ENCODE results near the gene CSNK2A2. TPM values are rescaled to one million over a fixed set of nuclear protein-coding genes. Genes with fewer than 3 reads are reported as not detected.

The CSNK2A2 gene
- polyA plus RNA-seq, 1 donor from 2014 or later: 36.7 TPM

DNA sequence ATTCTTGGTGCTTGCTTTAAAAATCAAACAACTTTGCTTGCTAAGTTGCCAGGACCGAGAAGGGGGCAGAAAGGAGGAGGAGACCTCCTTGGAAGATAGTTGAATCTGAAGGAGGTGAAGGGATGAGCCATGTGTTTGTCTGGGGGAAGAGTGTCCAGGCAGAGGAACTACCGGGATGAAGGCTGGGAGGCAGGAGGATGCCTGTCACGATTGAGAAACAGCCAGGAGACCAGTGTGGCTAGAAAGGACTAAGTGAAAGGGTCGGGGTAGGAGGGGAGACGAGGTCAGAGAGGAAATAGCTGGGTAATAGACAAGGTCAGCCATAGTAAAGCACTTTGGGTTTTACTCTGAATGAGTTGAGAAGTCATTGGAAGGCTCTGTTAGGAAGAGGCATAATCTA, 38.9 kb upstream of the CSNK2A2 start:
- H3K36me3 ChIP-seq (ENCODE audit: insufficient read depth, low read length): no peaks in the 10 kb centered on the region
- no peak overlapping the region for H3K9ac ChIP-seq (ENCODE audit: low read length)
- peak overlapping the region; percentile 72 for H3K4me3 ChIP-seq (ENCODE audit: low read length)
- no peaks in the 10 kb centered on the region for H3K79me2 ChIP-seq (replicated peaks; ENCODE audit: insufficient read depth, low read length)
- H3F3A ChIP-seq (ENCODE audit: insufficient read depth, low read length, poor library complexity, severe bottlenecking): no peaks in the 10 kb centered on the region
- no peaks in the 10 kb centered on the region for H3K9me3 ChIP-seq (ENCODE audit: low read length)
- no peak overlapping the region for H2AFZ ChIP-seq (ENCODE audit: low read depth, low read length)
- H4K20me1 ChIP-seq (ENCODE audit: insufficient read depth): no peaks in the 10 kb centered on the region
- TF ChIP-seq, protein P1, sequence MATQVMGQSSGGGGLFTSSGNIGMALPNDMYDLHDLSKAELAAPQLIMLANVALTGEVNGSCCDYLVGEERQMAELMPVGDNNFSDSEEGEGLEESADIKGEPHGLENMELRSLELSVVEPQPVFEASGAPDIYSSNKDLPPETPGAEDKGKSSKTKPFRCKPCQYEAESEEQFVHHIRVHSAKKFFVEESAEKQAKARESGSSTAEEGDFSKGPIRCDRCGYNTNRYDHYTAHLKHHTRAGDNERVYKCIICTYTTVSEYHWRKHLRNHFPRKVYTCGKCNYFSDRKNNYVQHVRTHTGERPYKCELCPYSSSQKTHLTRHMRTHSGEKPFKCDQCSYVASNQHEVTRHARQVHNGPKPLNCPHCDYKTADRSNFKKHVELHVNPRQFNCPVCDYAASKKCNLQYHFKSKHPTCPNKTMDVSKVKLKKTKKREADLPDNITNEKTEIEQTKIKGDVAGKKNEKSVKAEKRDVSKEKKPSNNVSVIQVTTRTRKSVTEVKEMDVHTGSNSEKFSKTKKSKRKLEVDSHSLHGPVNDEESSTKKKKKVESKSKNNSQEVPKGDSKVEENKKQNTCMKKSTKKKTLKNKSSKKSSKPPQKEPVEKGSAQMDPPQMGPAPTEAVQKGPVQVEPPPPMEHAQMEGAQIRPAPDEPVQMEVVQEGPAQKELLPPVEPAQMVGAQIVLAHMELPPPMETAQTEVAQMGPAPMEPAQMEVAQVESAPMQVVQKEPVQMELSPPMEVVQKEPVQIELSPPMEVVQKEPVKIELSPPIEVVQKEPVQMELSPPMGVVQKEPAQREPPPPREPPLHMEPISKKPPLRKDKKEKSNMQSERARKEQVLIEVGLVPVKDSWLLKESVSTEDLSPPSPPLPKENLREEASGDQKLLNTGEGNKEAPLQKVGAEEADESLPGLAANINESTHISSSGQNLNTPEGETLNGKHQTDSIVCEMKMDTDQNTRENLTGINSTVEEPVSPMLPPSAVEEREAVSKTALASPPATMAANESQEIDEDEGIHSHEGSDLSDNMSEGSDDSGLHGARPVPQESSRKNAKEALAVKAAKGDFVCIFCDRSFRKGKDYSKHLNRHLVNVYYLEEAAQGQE (IDR thresholded peaks at IDR 0.05; ENCODE audit: borderline replicate concordance): no peak
- TF ChIP-seq MXI1 (conservative IDR thresholded peaks at IDR 0.05; ENCODE audit: poor library complexity, severe bottlenecking) (no peak), EP300 (conservative IDR thresholded peaks at IDR 0.05; ENCODE audit: poor library complexity, severe bottlenecking) (no peak), RAD21 (conservative IDR thresholded peaks at IDR 0.05) (no peak), POLR2AphosphoS5 (IDR thresholded peaks at IDR 0.05) (no peak), SMC3 (conservative IDR thresholded peaks at IDR 0.05; ENCODE audit: poor library complexity) (no peak), EZH2 (IDR thresholded peaks at IDR 0.05; ENCODE audit: borderline replicate concordance, insufficient read depth, low read length, poor library complexity, severe bottlenecking) (no peak), TAF1 (IDR thresholded peaks at IDR 0.05; ENCODE audit: low read depth) (no peak)
- TF ChIP-seq, protein P2, sequence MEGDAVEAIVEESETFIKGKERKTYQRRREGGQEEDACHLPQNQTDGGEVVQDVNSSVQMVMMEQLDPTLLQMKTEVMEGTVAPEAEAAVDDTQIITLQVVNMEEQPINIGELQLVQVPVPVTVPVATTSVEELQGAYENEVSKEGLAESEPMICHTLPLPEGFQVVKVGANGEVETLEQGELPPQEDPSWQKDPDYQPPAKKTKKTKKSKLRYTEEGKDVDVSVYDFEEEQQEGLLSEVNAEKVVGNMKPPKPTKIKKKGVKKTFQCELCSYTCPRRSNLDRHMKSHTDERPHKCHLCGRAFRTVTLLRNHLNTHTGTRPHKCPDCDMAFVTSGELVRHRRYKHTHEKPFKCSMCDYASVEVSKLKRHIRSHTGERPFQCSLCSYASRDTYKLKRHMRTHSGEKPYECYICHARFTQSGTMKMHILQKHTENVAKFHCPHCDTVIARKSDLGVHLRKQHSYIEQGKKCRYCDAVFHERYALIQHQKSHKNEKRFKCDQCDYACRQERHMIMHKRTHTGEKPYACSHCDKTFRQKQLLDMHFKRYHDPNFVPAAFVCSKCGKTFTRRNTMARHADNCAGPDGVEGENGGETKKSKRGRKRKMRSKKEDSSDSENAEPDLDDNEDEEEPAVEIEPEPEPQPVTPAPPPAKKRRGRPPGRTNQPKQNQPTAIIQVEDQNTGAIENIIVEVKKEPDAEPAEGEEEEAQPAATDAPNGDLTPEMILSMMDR (IDR thresholded peaks at IDR 0.05; ENCODE audit: poor library complexity, severe bottlenecking): no peak
- H3K27ac ChIP-seq (ENCODE audit: low read length): no peak overlapping the region
- H3K9me2 ChIP-seq (ENCODE audit: insufficient read depth, low read length): no peaks in the 10 kb centered on the region
- no peak overlapping the region for H3K4me2 ChIP-seq (ENCODE audit: low read length)
- H3K27me3 ChIP-seq (ENCODE audit: insufficient read depth, low read depth, low read length): peaks cover 5% of the 10 kb centered on the region

- Histone ChIP-seq H3K9me2 (ENCODE audit: insufficient read depth, low read length) (no peaks in the 10 kb centered on the region), H3K4me2 (ENCODE audit: low read length) (peak overlapping the region; percentile 28), H4K20me1 (ENCODE audit: insufficient read depth) (no peaks in the 10 kb centered on the region), H3K9ac (ENCODE audit: low read length) (peak overlapping the region; percentile 55), H3K4me3 (ENCODE audit: low read length) (peak overlapping the region; percentile 72), H3K36me3 (ENCODE audit: insufficient read depth, low read length) (no peaks in the 10 kb centered on the region), H3K27me3 (ENCODE audit: insufficient read depth, low read depth, low read length) (peaks cover 5% of the 10 kb centered on the region), H2AFZ (ENCODE audit: low read depth, low read length) (peak overlapping the region; percentile 74), H3K27ac (ENCODE audit: low read length) (no peak overlapping the region), H3K9me3 (ENCODE audit: low read length) (no peaks in the 10 kb centered on the region), H3K79me2 (replicated peaks; ENCODE audit: insufficient read depth, low read length) (no peaks in the 10 kb centered on the region), H3F3A (ENCODE audit: insufficient read depth, low read length, poor library complexity, severe bottlenecking) (no peaks in the 10 kb centered on the region)
- TF ChIP-seq, protein P2 (IDR thresholded peaks at IDR 0.05; ENCODE audit: poor library complexity, severe bottlenecking): no peak
- TF ChIP-seq MXI1 (conservative IDR thresholded peaks at IDR 0.05; ENCODE audit: poor library complexity, severe bottlenecking) (peak; percentile 17), POLR2AphosphoS5 (IDR thresholded peaks at IDR 0.05) (no peak), SMC3 (conservative IDR thresholded peaks at IDR 0.05; ENCODE audit: poor library complexity) (peak; percentile 24)
These were observed 38.4 kb upstream of the CSNK2A2 start for GRCh38 chr16:58236231-58236690.

All from neural cell (in vitro differentiated cells).